ENCODE results near the gene TMEM144. TPM values are rescaled to one million over a fixed set of nuclear protein-coding genes. Genes with fewer than 3 reads are reported as not detected.

The TMEM144 gene
- total RNA-seq, 1 donor, result 8.0 TPM

- H4K20me1 ChIP-seq (ENCODE audit: insufficient read depth, low read length), result no peaks in the 10 kb centered on the region
- no peaks in the 10 kb centered on the region for H3K79me2 ChIP-seq (ENCODE audit: insufficient read depth, low read length)
- TF ChIP-seq, protein P1, sequence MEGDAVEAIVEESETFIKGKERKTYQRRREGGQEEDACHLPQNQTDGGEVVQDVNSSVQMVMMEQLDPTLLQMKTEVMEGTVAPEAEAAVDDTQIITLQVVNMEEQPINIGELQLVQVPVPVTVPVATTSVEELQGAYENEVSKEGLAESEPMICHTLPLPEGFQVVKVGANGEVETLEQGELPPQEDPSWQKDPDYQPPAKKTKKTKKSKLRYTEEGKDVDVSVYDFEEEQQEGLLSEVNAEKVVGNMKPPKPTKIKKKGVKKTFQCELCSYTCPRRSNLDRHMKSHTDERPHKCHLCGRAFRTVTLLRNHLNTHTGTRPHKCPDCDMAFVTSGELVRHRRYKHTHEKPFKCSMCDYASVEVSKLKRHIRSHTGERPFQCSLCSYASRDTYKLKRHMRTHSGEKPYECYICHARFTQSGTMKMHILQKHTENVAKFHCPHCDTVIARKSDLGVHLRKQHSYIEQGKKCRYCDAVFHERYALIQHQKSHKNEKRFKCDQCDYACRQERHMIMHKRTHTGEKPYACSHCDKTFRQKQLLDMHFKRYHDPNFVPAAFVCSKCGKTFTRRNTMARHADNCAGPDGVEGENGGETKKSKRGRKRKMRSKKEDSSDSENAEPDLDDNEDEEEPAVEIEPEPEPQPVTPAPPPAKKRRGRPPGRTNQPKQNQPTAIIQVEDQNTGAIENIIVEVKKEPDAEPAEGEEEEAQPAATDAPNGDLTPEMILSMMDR (IDR thresholded peaks at IDR 0.05; ENCODE audit: extremely low read depth, low read depth, low read length), result no peak
- H3K4me1 ChIP-seq (ENCODE audit: insufficient read depth, low read length), result no peaks in the 10 kb centered on the region
- no peak overlapping the region for H3K27ac ChIP-seq (ENCODE audit: low read depth, low read length)
- no peaks in the 10 kb centered on the region for H3K27me3 ChIP-seq (ENCODE audit: insufficient read depth, low read length)
- H2AFZ ChIP-seq (ENCODE audit: low read length), result no peak overlapping the region
- H3K9me3 ChIP-seq (ENCODE audit: low read depth, low read length), result no peaks in the 10 kb centered on the region
- no peaks in the 10 kb centered on the region for H3K36me3 ChIP-seq (ENCODE audit: insufficient read depth, low read length)
- H3K4me3 ChIP-seq (ENCODE audit: insufficient read depth, low read length), result no peak overlapping the region
- no peak overlapping the region for H3K4me2 ChIP-seq (ENCODE audit: insufficient read depth, low read length)
- no peak for DNase-seq (ENCODE audit: insufficient read length, low spot score, missing footprints)
These were observed 32.8 kb downstream of the TMEM144 start for GRCh38 chr4:158243071-158243470.

DNA sequence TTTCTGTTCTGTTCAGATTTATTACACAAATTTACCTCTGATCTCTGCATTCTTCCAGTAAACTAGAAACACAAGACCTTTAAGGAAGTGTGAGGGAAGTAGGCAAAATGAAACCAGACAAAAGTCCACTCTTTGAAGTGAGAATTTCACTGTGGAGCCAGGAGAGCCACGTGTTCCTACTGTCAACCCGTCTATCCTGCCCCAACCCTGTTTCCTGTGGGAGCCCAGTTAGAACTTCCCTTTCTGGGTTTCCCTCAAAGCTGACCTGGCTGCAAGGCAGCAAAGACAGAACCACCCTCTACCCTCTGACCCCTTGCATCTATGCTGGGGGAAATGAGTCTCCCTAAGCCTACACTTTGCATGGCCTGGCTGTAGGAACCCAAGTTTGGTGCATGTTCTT is 40.0 kb downstream of the TMEM144 start:
- Histone ChIP-seq H3K9me3 (ENCODE audit: low read depth, low read length) (no peaks in the 10 kb centered on the region), H4K20me1 (ENCODE audit: insufficient read depth, low read length) (no peaks in the 10 kb centered on the region), H3K79me2 (ENCODE audit: insufficient read depth, low read length) (no peaks in the 10 kb centered on the region), H3K27me3 (ENCODE audit: insufficient read depth, low read length) (no peaks in the 10 kb centered on the region), H3K27ac (ENCODE audit: low read depth, low read length) (no peak overlapping the region), H3K4me1 (ENCODE audit: insufficient read depth, low read length) (no peaks in the 10 kb centered on the region), H3K36me3 (ENCODE audit: insufficient read depth, low read length) (no peaks in the 10 kb centered on the region), H3K4me3 (ENCODE audit: insufficient read depth, low read length) (no peak overlapping the region), H2AFZ (ENCODE audit: low read length) (peak overlapping the region; percentile 62), H3K4me2 (ENCODE audit: insufficient read depth, low read length) (no peak overlapping the region)
- no peak for DNase-seq (ENCODE audit: insufficient read length, low spot score, missing footprints)
- TF ChIP-seq, protein P1 (IDR thresholded peaks at IDR 0.05; ENCODE audit: extremely low read depth, low read depth, low read length), result no peak

DNA sequence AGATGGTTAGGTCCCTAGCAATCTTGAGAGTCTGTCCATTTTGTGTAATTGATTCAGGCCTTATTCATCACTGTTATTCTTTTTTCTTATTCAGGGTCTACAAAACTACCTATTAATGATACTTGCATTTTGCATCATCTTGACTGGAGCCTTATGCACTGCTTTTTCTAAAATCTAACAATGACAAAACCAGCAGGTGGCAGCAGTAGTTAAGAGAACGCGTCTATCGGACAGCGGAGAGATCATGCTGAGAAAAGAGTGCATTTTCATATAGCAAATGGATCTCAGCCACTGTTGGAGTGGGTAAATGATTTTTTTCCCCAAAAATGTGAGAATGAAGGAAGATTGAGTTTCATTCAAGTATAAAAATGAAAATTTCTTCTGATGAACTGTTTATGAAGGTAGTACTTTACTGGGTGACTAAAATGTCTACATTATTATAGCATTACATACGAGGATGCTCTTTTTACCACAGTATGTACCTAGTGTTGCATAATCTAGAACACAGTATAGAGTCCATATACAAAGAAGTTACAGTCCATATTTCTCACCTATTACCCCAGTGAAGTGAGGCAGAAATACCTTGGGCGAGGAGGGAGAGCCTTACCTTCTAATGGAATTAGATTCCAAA is 43.2 kb downstream of the TMEM144 start:
- Histone ChIP-seq H2AFZ (ENCODE audit: low read length) (no peak overlapping the region), H3K27me3 (ENCODE audit: insufficient read depth, low read length) (no peaks in the 10 kb centered on the region), H3K4me3 (ENCODE audit: insufficient read depth, low read length) (no peak overlapping the region), H3K27ac (ENCODE audit: low read depth, low read length) (no peak overlapping the region), H3K4me2 (ENCODE audit: insufficient read depth, low read length) (no peak overlapping the region), H3K9me3 (ENCODE audit: low read depth, low read length) (no peaks in the 10 kb centered on the region), H3K36me3 (ENCODE audit: insufficient read depth, low read length) (no peaks in the 10 kb centered on the region), H4K20me1 (ENCODE audit: insufficient read depth, low read length) (no peaks in the 10 kb centered on the region), H3K79me2 (ENCODE audit: insufficient read depth, low read length) (no peaks in the 10 kb centered on the region), H3K4me1 (ENCODE audit: insufficient read depth, low read length) (no peaks in the 10 kb centered on the region)
- peak; percentile 88 for DNase-seq (ENCODE audit: insufficient read length, low spot score, missing footprints)
- TF ChIP-seq, protein P1 (IDR thresholded peaks at IDR 0.05; ENCODE audit: extremely low read depth, low read depth, low read length), result peak; percentile 75

GRCh38 chr4:158254292-158254691 is 44.0 kb downstream of the TMEM144 start:
- no peak overlapping the region for H3K4me2 ChIP-seq (ENCODE audit: insufficient read depth, low read length)
- H3K27me3 ChIP-seq (ENCODE audit: insufficient read depth, low read length), result no peaks in the 10 kb centered on the region
- no peak overlapping the region for H3K4me3 ChIP-seq (ENCODE audit: insufficient read depth, low read length)
- no peaks in the 10 kb centered on the region for H3K36me3 ChIP-seq (ENCODE audit: insufficient read depth, low read length)
- no peak for DNase-seq (ENCODE audit: insufficient read length, low spot score, missing footprints)
- H3K79me2 ChIP-seq (ENCODE audit: insufficient read depth, low read length), result no peaks in the 10 kb centered on the region
- H3K4me1 ChIP-seq (ENCODE audit: insufficient read depth, low read length), result no peaks in the 10 kb centered on the region
- no peak overlapping the region for H2AFZ ChIP-seq (ENCODE audit: low read length)
- no peaks in the 10 kb centered on the region for H4K20me1 ChIP-seq (ENCODE audit: insufficient read depth, low read length)
- no peaks in the 10 kb centered on the region for H3K9me3 ChIP-seq (ENCODE audit: low read depth, low read length)
- TF ChIP-seq, protein P1 (IDR thresholded peaks at IDR 0.05; ENCODE audit: extremely low read depth, low read depth, low read length), result no peak
- no peak overlapping the region for H3K27ac ChIP-seq (ENCODE audit: low read depth, low read length)

Data from osteoblast (primary cell).